ENCODE measurements around the gene RNPS1. TPM values are rescaled to one million over a fixed set of nuclear protein-coding genes. Genes with fewer than 3 reads are reported as not detected.
A peak's percentile ranks its signal among the peaks of the same experiment; 100 is the strongest.

The RNPS1 gene
- total and polyA plus RNA-seq, 8 donors: 109 to 208 (median 194) TPM

DNA sequence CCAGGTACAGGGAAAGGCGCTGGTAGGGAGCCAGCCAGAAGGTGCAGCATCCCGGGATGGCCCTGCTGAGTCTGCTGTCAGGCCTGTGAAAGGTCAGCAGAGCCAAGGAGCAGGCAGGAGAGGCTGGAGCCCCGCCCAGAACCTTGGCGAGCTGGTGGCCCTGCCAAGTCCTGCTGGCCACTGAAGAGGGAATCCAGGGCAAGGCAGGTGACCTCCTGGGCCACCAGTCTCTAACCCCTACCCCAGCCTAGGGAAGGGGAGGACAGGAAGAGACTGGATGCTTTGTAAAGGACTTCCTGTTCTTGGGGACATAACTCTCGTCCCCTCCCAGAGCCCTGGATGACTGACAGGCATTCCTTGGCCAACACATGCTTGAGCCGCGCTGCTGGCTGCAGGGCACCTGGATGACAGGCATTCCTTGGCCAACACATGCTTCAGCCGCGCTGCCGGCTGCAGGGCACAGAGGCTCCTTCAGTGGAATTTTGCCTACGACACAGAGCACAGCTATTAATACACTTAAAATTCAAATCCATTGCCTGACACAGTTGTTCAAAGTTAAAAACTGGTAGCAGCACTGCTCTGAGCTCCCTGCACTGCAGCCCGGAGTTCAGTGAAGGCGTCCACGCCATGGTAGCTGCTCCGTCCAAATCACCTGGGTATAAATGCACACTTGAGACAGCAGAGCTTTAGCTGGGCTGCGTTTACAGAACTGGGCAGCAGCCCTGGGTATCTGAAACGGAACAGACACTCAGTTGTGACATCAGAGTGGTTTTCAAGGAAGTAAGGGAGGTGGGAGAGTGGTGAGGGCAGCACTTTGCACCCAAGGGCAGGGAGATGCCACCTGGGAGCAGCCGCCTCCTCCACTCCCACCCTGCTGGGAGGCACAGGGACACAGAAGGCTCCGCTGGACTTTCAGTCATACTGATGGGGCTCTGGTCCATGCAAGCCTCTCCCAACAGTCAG is 55.3 kb downstream of the RNPS1 start:
- Histone ChIP-seq H3K27me3 (no peaks in the 10 kb centered on the region), H3K36me3 (peaks cover 0 to 48% of the 10 kb centered on the region in 2 donors), H3K4me1 (peaks cover 21 to 41% of the 10 kb centered on the region in 2 donors), H3K9me3 (no peaks in the 10 kb centered on the region), H3K27ac (peak overlapping the region; percentile 8 to 68), H3K4me3 (peak overlapping the region in 1 of 2 donors; percentile 87)
- DNase-seq: peak in 2 of 4 donors; percentile 59 to 82
- TF ChIP-seq, protein P1, sequence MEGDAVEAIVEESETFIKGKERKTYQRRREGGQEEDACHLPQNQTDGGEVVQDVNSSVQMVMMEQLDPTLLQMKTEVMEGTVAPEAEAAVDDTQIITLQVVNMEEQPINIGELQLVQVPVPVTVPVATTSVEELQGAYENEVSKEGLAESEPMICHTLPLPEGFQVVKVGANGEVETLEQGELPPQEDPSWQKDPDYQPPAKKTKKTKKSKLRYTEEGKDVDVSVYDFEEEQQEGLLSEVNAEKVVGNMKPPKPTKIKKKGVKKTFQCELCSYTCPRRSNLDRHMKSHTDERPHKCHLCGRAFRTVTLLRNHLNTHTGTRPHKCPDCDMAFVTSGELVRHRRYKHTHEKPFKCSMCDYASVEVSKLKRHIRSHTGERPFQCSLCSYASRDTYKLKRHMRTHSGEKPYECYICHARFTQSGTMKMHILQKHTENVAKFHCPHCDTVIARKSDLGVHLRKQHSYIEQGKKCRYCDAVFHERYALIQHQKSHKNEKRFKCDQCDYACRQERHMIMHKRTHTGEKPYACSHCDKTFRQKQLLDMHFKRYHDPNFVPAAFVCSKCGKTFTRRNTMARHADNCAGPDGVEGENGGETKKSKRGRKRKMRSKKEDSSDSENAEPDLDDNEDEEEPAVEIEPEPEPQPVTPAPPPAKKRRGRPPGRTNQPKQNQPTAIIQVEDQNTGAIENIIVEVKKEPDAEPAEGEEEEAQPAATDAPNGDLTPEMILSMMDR (IDR thresholded peaks at IDR 0.05): no peak
- intact Hi-C loops (cut with DNase I): no loop called here
- peak; percentile 32 for ATAC-seq

- Histone ChIP-seq H3K9me3 (no peaks in the 10 kb centered on the region), H3K4me1 (peaks cover 21 to 47% of the 10 kb centered on the region in 2 donors), H3K27ac (peak overlapping the region; percentile 8 to 68), H3K27me3 (no peaks in the 10 kb centered on the region), H3K36me3 (peaks cover 0 to 55% of the 10 kb centered on the region in 2 donors), H3K4me3 (no peak overlapping the region)
- TF ChIP-seq, protein P1 (IDR thresholded peaks at IDR 0.05): no peak
- intact Hi-C loops (cut with DNase I): no loop called here
- ATAC-seq (no peak), DNase-seq (no peak)
Observed at GRCh38 chr16:2211923-2212347, 56.0 kb downstream of the RNPS1 start.

DNA sequence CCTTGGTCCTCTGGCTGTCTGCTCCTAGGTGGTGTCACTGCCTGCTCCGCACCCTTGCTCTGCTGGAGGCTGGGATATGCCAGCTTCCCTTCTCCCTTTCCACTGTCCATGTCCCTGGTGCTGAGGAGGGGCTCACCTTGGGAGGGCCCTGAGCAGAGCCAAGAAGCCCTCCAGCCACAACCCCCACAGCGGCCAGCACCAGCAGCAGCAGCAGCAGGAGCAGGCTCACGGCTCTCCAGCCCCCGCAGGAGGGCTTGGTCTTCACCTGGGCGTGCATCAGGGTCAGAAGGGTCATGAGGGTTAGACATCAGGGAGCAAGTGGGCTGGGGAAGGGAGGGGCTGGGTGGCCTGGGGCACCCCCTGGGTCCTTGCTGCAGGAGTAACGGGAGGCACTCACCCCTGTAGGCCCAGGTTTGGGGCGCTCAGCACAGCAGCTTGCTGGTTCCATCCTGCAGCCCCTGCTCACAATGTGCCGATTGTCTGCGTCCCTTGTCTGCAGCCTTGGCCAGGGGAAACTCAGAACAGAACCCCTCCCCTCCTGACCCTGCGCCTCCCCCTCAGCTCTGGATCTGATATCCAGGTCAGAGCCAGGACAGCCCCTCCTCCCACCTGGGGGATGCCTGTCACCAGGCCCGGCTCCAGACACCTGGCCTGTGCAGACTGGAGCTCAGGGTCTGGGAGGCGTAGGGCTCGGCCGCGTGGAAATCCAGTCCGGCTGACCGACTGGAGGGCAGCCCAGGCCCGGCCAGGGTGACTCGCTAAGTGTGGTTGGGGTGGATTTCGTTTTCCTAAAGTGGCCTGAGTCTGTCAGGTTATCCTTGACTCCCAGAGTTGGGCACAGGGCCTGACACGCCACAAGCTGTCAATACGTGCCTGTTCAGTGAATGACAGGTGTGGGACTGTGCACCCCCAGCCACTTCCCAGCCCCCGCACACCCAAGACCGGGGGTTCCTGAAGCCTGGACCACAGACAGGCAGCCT is 57.2 kb downstream of the RNPS1 start, which contains the start of gene BRICD5:
Gene BRICD5, minus strand, starts transcription at position 478 of the 980 bp plus-strand sequence. Its CDS starts 30 bp downstream, at position 448.
- intact Hi-C loops (cut with DNase I): no loop called here

GRCh38 chr16:2210009-2210332 is 58.0 kb downstream of the RNPS1 start:
- Histone ChIP-seq H3K9me3 (no peaks in the 10 kb centered on the region), H3K4me3 (no peak overlapping the region), H3K27me3 (no peaks in the 10 kb centered on the region), H3K27ac (no peak overlapping the region), H3K36me3 (peaks cover 0 to 58% of the 10 kb centered on the region in 2 donors), H3K4me1 (peaks cover 29 to 52% of the 10 kb centered on the region in 2 donors)
- ATAC-seq (no peak), DNase-seq (no peak)
- TF ChIP-seq, protein P1 (IDR thresholded peaks at IDR 0.05): no peak
- intact Hi-C loops (cut with DNase I): no loop called here

More for the DNA sequence above, 57.2 kb downstream of the RNPS1 start, which contains the start of gene BRICD5:
- no peaks in the 10 kb centered on the region for H3K9me3 ChIP-seq
- no peaks in the 10 kb centered on the region for H3K27me3 ChIP-seq
- ATAC-seq: no peak
- H3K4me1 ChIP-seq: peaks cover 29 to 53% of the 10 kb centered on the region in 2 donors
- peaks cover 0 to 58% of the 10 kb centered on the region in 2 donors for H3K36me3 ChIP-seq
- H3K27ac ChIP-seq: no peak within 1 kb of the TSS
- no peak for DNase-seq
- H3K4me3 ChIP-seq: no peak within 1 kb of the TSS
- TF ChIP-seq, protein P1 (IDR thresholded peaks at IDR 0.05): no peak

All from left lung (tissue), 10 donors.